ENCODE data around the gene TLDC2. TPM values are rescaled to one million over a fixed set of nuclear protein-coding genes. Genes with fewer than 3 reads are reported as not detected.
A peak's percentile ranks its signal among the peaks of the same experiment; 100 is the strongest.
"Not testable (repeated sequence)": the region's sequence is repeated elsewhere in the genome, so short reads cannot be mapped to it uniquely, and the experiment has no call there.

Gene TLDC2
- total RNA-seq, 1 donor from 2014 or later, result not detected

DNA sequence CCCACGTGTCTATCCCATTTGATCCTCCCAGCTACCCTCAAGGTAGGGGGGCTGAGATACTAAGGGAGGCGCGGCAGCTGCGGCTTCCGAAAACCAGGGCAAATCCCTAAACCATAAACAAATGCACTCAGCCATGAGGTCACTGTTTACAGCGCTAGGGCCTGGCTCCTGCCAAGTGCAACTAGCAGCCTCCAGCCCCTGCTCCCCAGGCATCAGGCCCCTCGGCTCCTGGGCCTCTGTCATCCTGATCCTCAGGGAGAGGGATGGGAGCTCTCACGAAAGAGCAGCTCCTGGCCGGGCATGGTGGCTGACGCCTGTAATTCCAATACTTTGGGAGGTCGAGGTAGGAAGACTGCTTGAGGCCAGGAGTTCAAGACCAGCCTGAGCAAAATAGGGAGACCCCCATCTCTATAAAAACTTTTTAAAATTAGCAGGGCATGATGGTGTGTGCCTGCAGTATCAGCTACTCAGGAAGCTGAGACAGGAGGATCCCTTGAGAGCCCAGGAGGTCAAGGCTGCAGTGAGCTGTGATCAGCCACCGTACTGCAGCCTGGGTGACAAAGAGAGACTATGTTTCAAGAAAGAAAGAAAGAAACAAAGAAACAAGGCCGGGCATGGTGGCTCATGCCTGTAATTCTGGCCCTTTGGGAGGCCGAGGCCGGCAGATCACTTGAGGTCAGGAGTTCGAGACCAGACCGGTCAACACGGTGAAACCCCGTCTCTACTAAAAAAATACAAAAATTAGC is 42.5 kb upstream of the TLDC2 start:
- H3K27me3 Mint-ChIP-seq (ENCODE audit: low read depth), result no peaks in the 10 kb centered on the region
- peak overlapping the region; percentile 96 for H3K27ac Mint-ChIP-seq (ENCODE audit: unreplicated experiment)
- H3K9me3 Mint-ChIP-seq, result no peaks in the 10 kb centered on the region
- no peak for TF ChIP-seq CTCF (conservative IDR thresholded peaks at IDR 0.05)
- no peaks in the 10 kb centered on the region for H3K36me3 Mint-ChIP-seq (ENCODE audit: low read depth)
- peak overlapping the region; percentile 38 for H3K4me3 Mint-ChIP-seq
- DNase-seq (ENCODE audit: low read depth, low spot score), result no peak
- H3K4me1 Mint-ChIP-seq, result peaks cover 36% of the 10 kb centered on the region

- DNase-seq (ENCODE audit: low read depth, low spot score), result no peak
- Mint-ChIP-seq H3K36me3 (ENCODE audit: low read depth) (peaks cover 6% of the 10 kb centered on the region), H3K4me1 (peaks cover 36% of the 10 kb centered on the region), H3K27ac (ENCODE audit: unreplicated experiment) (no peak overlapping the region), H3K4me3 (no peak overlapping the region), H3K9me3 (no peaks in the 10 kb centered on the region), H3K27me3 (ENCODE audit: low read depth) (no peaks in the 10 kb centered on the region)
- TF ChIP-seq CTCF (conservative IDR thresholded peaks at IDR 0.05), result no peak
Measured at GRCh38 chr20:36835025-36835424, 40.9 kb upstream of the TLDC2 start.

GRCh38 chr20:36835453-36836198 is 40.3 kb upstream of the TLDC2 start:
- H3K27ac Mint-ChIP-seq (ENCODE audit: unreplicated experiment), result peak overlapping the region; percentile 97
- H3K4me3 Mint-ChIP-seq, result peak overlapping the region; percentile 77
- peaks cover 6% of the 10 kb centered on the region for H3K36me3 Mint-ChIP-seq (ENCODE audit: low read depth)
- no peaks in the 10 kb centered on the region for H3K9me3 Mint-ChIP-seq
- no peaks in the 10 kb centered on the region for H3K27me3 Mint-ChIP-seq (ENCODE audit: low read depth)
- peaks cover 36% of the 10 kb centered on the region for H3K4me1 Mint-ChIP-seq
- no peak for TF ChIP-seq CTCF (conservative IDR thresholded peaks at IDR 0.05)
- peak; percentile 81 for DNase-seq (ENCODE audit: low read depth, low spot score)

- H3K4me1 Mint-ChIP-seq, result peaks cover 39% of the 10 kb centered on the region
- no peaks in the 10 kb centered on the region for H3K27me3 Mint-ChIP-seq (ENCODE audit: low read depth)
- H3K4me3 Mint-ChIP-seq, result peak overlapping the region; percentile 34
- TF ChIP-seq CTCF (conservative IDR thresholded peaks at IDR 0.05), result peak; percentile 58
- H3K27ac Mint-ChIP-seq (ENCODE audit: unreplicated experiment), result no peak overlapping the region
- peak; percentile 66 for DNase-seq (ENCODE audit: low read depth, low spot score)
- peaks cover 6% of the 10 kb centered on the region for H3K36me3 Mint-ChIP-seq (ENCODE audit: low read depth)
- no peaks in the 10 kb centered on the region for H3K9me3 Mint-ChIP-seq
Measured at GRCh38 chr20:36836591-36837269, 39.2 kb upstream of the TLDC2 start.

DNA sequence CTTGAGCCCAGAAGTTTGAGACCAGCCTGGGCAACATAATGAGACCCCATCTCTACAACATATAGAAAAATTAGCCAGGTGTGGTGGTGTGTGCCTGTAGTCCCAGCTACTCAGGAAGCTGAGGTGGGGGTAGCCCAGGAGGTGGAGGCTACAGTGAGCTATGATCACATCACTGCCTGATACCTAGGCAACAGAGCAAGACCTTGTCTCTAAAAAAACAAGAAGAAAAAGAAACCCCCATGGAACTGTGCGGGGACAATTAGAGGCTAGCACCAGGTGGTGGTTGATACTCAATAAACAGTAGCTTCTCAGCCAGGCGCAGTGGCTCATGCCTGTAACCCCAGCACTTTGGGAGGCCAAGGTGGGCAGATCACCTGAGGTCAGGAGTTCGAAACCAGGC is 37.6 kb upstream of the TLDC2 start:
- H3K36me3 Mint-ChIP-seq (ENCODE audit: low read depth); DNase-seq (ENCODE audit: low read depth, low spot score); H3K27me3 Mint-ChIP-seq (ENCODE audit: low read depth); H3K4me3 Mint-ChIP-seq; H3K27ac Mint-ChIP-seq (ENCODE audit: unreplicated experiment); H3K9me3 Mint-ChIP-seq: not testable (repeated sequence)
- H3K4me1 Mint-ChIP-seq, result peaks cover 29% of the 10 kb centered on the region
